ENCODE data around the gene AMIGO2.

GRCh38 chr12:47126246-47126645, 46.5 kb upstream of the AMIGO2 start:
- no peak for TF ChIP-seq CTCF (IDR thresholded peaks at IDR 0.05; ENCODE audit: insufficient read depth, low read depth, low read length)
- no peak for TF ChIP-seq EZH2 (IDR thresholded peaks at IDR 0.05; ENCODE audit: insufficient read depth, low read length)
